Osteocyte (in vitro differentiated cells): ENCODE results near the gene AGBL2. TPM values are rescaled to one million over a fixed set of nuclear protein-coding genes. Genes with fewer than 3 reads are reported as not detected.
"Not testable (repeated sequence)": the region's sequence is repeated elsewhere in the genome, so short reads cannot be mapped to it uniquely, and the experiment has no call there.

Experiments used
- DNase-seq: peaks from one replicate; pipeline ENCODE4 v3.0.0; 2021; ENCODE audit warnings: mixed read lengths; ENCODE audit not compliant: unreplicated experiment; ENCODE audit errors: extremely low spot score
- H3K27ac Mint-ChIP-seq: one replicate; pipeline ENCODE4 v1.8.0; 2021; ENCODE audit warnings: mild to moderate bottlenecking, mixed read lengths; ENCODE audit not compliant: unreplicated experiment
- H3K27me3 Mint-ChIP-seq: one replicate; pipeline ENCODE4 v1.8.0; 2021; ENCODE audit warnings: mixed read lengths; ENCODE audit not compliant: unreplicated experiment
- H3K36me3 Mint-ChIP-seq: one replicate; pipeline ENCODE4 v1.8.0; 2021; ENCODE audit warnings: mixed read lengths; ENCODE audit not compliant: unreplicated experiment
- H3K4me1 Mint-ChIP-seq: one replicate; pipeline ENCODE4 v1.8.0; 2021; ENCODE audit warnings: mixed read lengths; ENCODE audit not compliant: unreplicated experiment
- H3K4me3 Mint-ChIP-seq: one replicate; pipeline ENCODE4 v1.8.0; 2021; ENCODE audit warnings: mild to moderate bottlenecking, moderate library complexity, mixed read lengths; ENCODE audit not compliant: unreplicated experiment
- H3K9me3 Mint-ChIP-seq: one replicate; pipeline ENCODE4 v1.8.0; 2021; ENCODE audit warnings: mixed read lengths; ENCODE audit not compliant: unreplicated experiment
- CTCF ChIP-seq: fragments of 200-600 bp; sonication (generic); IDR thresholded peaks from 2 replicates; pipeline ENCODE4 v1.5.0; 2021; ENCODE audit warnings: antibody characterized with exemption, mild to moderate bottlenecking, moderate library complexity
- long read RNA-seq: library from polyadenylated mRNA; unstranded; transcript quantifications from one replicate; pipeline ENCODE4 v2.0.0, GENCODE V29; 2021
- total RNA-seq: library from RNA; stranded (reverse); gene quantifications from 2 replicates; pipeline ENCODE4 v1.2.1, GENCODE V29; 2021

The AGBL2 gene
- 0.34 and 0.75 TPM in 2 replicates for total RNA-seq
- long read RNA-seq, partial matches to known transcripts = 1 of 1 reads
- long read RNA-seq, other reads (novel, unspliced or antisense) = 0 of 1 reads

GRCh38 chr11:47715082-47715669 lies at the start of gene AGBL2:
TSS of gene AGBL2 (minus strand) at chr11:47715369. CDS start at chr11:47714650, 719 bp downstream.
- Mint-ChIP-seq H3K36me3 (peaks cover 25% of the 10 kb centered on the region), H3K9me3 (no peaks in the 10 kb centered on the region), H3K27me3 (no peaks in the 10 kb centered on the region), H3K27ac (peak within 1 kb of the TSS; percentile 79), H3K4me1 (peaks cover 6% of the 10 kb centered on the region), H3K4me3 (peak within 1 kb of the TSS; percentile 77)
- TF ChIP-seq CTCF = no peak
- DNase-seq = no peak

- DNase-seq = peak; percentile 25
- not testable (repeated sequence) for H3K4me3 Mint-ChIP-seq, H3K27me3 Mint-ChIP-seq, H3K9me3 Mint-ChIP-seq, H3K4me1 Mint-ChIP-seq, H3K27ac Mint-ChIP-seq
- H3K36me3 Mint-ChIP-seq = peaks cover 37% of the 10 kb centered on the region
These were observed 44.1 kb upstream of the AGBL2 start for GRCh38 chr11:47759291-47759690.

GRCh38 chr11:47756208-47756607 lies 41.0 kb upstream of the AGBL2 start:
- no peaks in the 10 kb centered on the region for H3K9me3 Mint-ChIP-seq
- TF ChIP-seq CTCF = no peak
- no peak for DNase-seq
- no peaks in the 10 kb centered on the region for H3K27me3 Mint-ChIP-seq
- no peaks in the 10 kb centered on the region for H3K4me1 Mint-ChIP-seq
- peaks cover 47% of the 10 kb centered on the region for H3K36me3 Mint-ChIP-seq
- no peak overlapping the region for H3K4me3 Mint-ChIP-seq
- H3K27ac Mint-ChIP-seq = no peak overlapping the region

GRCh38 chr11:47750725-47751124 lies 35.6 kb upstream of the AGBL2 start:
- H3K9me3 Mint-ChIP-seq = no peaks in the 10 kb centered on the region
- H3K27me3 Mint-ChIP-seq = no peaks in the 10 kb centered on the region
- DNase-seq = no peak
- no peak overlapping the region for H3K4me3 Mint-ChIP-seq
- no peak for TF ChIP-seq CTCF
- H3K36me3 Mint-ChIP-seq = peaks cover 36% of the 10 kb centered on the region
- no peaks in the 10 kb centered on the region for H3K4me1 Mint-ChIP-seq
- H3K27ac Mint-ChIP-seq = no peak overlapping the region

GRCh38 chr11:47742494-47742893 lies 27.3 kb upstream of the AGBL2 start:
- not testable (repeated sequence) for H3K27me3 Mint-ChIP-seq, H3K4me3 Mint-ChIP-seq, H3K27ac Mint-ChIP-seq, H3K4me1 Mint-ChIP-seq, H3K9me3 Mint-ChIP-seq, DNase-seq
- H3K36me3 Mint-ChIP-seq = peaks cover 54% of the 10 kb centered on the region

GRCh38 chr11:47737817-47738216 lies 22.6 kb upstream of the AGBL2 start:
- not testable (repeated sequence) for H3K4me1 Mint-ChIP-seq, H3K4me3 Mint-ChIP-seq, DNase-seq, H3K27me3 Mint-ChIP-seq, H3K9me3 Mint-ChIP-seq, H3K27ac Mint-ChIP-seq
- peaks cover 48% of the 10 kb centered on the region for H3K36me3 Mint-ChIP-seq
